ENCODE measurements around the gene LRRC17. TPM values are rescaled to one million over a fixed set of nuclear protein-coding genes. Genes with fewer than 3 reads are reported as not detected.

The LRRC17 gene
- total and polyA plus RNA-seq, 9 of the 15 experiments (the other 6 are each of a cell fraction or from before 2014, with no cell fraction given): 0.03 to 0.18 (median 0.12) TPM; not detected in 5

DNA sequence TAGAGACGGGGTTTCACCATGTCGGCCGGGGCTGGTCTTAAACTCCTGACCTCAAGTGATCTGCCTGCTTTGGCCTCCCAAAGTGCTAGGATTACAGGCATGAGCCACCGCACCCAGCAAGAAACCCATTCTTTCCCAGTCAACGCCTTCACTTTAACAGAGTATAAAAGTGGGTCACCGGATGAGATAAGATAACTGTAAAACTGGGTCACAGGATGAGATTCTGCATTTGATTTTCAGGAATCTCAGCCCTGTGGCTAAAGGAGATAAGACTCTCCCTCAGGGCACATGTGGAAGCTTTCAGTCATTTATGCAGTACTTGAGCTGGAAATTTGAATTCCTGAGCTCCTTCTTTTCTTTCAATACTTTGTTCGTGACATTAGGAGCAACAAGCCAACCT, 70.8 kb downstream of the LRRC17 start (continued):
- no peak for TF ChIP-seq MTF1 (CRISPR knock-in tag; IDR thresholded peaks at IDR 0.05; ENCODE audit: borderline replicate concordance)
- no peak for TF ChIP-seq HMGN3 (IDR thresholded peaks at IDR 0.05; ENCODE audit: borderline replicate concordance, extremely low read depth, insufficient read length, low read depth, low read length)
- TF ChIP-seq RAD21 (CRISPR knock-in tag; conservative IDR thresholded peaks at IDR 0.05 in 1 of 2, IDR thresholded peaks at IDR 0.05 in 1 of 2): no peak; a peak in 2 of 4 replicates
- TF ChIP-seq, protein P1, sequence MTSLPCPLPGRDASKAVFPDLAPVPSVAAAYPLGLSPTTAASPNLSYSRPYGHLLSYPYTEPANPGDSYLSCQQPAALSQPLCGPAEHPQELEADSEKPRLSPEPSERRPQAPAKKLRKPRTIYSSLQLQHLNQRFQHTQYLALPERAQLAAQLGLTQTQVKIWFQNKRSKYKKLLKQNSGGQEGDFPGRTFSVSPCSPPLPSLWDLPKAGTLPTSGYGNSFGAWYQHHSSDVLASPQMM (CRISPR knock-in tag; IDR thresholded peaks at IDR 0.05): no peak
- TF ChIP-seq HNRNPH1 (optimal IDR thresholded peaks at IDR 0.05; ENCODE audit: low read depth, low read length): no peak
- TF ChIP-seq GTF2A2 (tag; IDR thresholded peaks at IDR 0.05): no peak
- TF ChIP-seq CHD2 (IDR thresholded peaks at IDR 0.05; ENCODE audit: low read depth, low read length): no peak
- TF ChIP-seq TBP (optimal IDR thresholded peaks at IDR 0.05; ENCODE audit: low read depth, low read length): no peak
- TF ChIP-seq E2F1 (CRISPR knock-in tag; IDR thresholded peaks at IDR 0.05): no peak
- no peak for TF ChIP-seq GABPB2 (CRISPR knock-in tag; conservative IDR thresholded peaks at IDR 0.05)
- no peak for TF ChIP-seq MAFK (IDR thresholded peaks at IDR 0.05; ENCODE audit: low read length)
- 0 out of 2 replicates have a peak, but pooled peaks have one; percentile 48 for TF ChIP-seq MYNN (IDR thresholded peaks at IDR 0.05)
- no peak for TF ChIP-seq MYNN (CRISPR knock-in tag; IDR thresholded peaks at IDR 0.05)
- peak; percentile 60; the same call in 1 of the 2 replicates for TF ChIP-seq SMAD3 (CRISPR knock-in tag; conservative IDR thresholded peaks at IDR 0.05)
- no peak for TF ChIP-seq HNRNPL (IDR thresholded peaks at IDR 0.05; ENCODE audit: low read depth, low read length)
- TF ChIP-seq ARHGAP35 (IDR thresholded peaks at IDR 0.05; ENCODE audit: partially characterized antibody): no peak
- TF ChIP-seq ZKSCAN3 (CRISPR knock-in tag; IDR thresholded peaks at IDR 0.05): no peak
- no peak for TF ChIP-seq NCOA1 (IDR thresholded peaks at IDR 0.05; ENCODE audit: low read depth)
- no peak for TF ChIP-seq SRSF1 (IDR thresholded peaks at IDR 0.05; ENCODE audit: low read depth, low read length)
- no peak for TF ChIP-seq CBX3 (IDR thresholded peaks at IDR 0.05; ENCODE audit: borderline replicate concordance in 1 of 2, low read length in 2 of 2)
- TF ChIP-seq JUND (IDR thresholded peaks at IDR 0.05; ENCODE audit: borderline replicate concordance, low read depth, low read length): peak; percentile 40; the same call in 1 of the 2 replicates
- TF ChIP-seq JUND (tag; IDR thresholded peaks at IDR 0.05; ENCODE audit: borderline replicate concordance, low read depth, low read length): peak; percentile 40; the same call in 1 of the 3 replicates
- no peak for TF ChIP-seq TGIF2 (CRISPR knock-in tag; IDR thresholded peaks at IDR 0.05)
- no peak for TF ChIP-seq MAFG (tag; conservative IDR thresholded peaks at IDR 0.05)
- TF ChIP-seq DACH1 (IDR thresholded peaks at IDR 0.05; ENCODE audit: partially characterized antibody): peak; percentile 41
- no peak for TF ChIP-seq NR2F6 (CRISPR knock-in tag; IDR thresholded peaks at IDR 0.05)
- TF ChIP-seq, protein P2, sequence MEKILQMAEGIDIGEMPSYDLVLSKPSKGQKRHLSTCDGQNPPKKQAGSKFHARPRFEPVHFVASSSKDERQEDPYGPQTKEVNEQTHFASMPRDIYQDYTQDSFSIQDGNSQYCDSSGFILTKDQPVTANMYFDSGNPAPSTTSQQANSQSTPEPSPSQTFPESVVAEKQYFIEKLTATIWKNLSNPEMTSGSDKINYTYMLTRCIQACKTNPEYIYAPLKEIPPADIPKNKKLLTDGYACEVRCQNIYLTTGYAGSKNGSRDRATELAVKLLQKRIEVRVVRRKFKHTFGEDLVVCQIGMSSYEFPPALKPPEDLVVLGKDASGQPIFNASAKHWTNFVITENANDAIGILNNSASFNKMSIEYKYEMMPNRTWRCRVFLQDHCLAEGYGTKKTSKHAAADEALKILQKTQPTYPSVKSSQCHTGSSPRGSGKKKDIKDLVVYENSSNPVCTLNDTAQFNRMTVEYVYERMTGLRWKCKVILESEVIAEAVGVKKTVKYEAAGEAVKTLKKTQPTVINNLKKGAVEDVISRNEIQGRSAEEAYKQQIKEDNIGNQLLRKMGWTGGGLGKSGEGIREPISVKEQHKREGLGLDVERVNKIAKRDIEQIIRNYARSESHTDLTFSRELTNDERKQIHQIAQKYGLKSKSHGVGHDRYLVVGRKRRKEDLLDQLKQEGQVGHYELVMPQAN (IDR thresholded peaks at IDR 0.05; ENCODE audit: borderline replicate concordance): no peak
- no peak for TF ChIP-seq ZNF143 (CRISPR knock-in tag; IDR thresholded peaks at IDR 0.05)
- no peak for TF ChIP-seq KDM2B (CRISPR knock-in tag; IDR thresholded peaks at IDR 0.05)
- TF ChIP-seq ZNF57 (CRISPR knock-in tag; IDR thresholded peaks at IDR 0.05): no peak
